WERI-Rb-1 (cell line): ENCODE measurements around the gene TMEM132D.

Experiments used
- DNase-seq: peaks from one replicate; pipeline ENCODE4 v3.0.0-alpha.2; 2020
- H3K27ac ChIP-seq: fragments of 250-450 bp; sonication (Bioruptor Pico); 2 replicates; pipeline ENCODE4 v1.5.1; 2020; ENCODE audit warnings: mild to moderate bottlenecking, moderate library complexity
- H3K27me3 ChIP-seq: fragments of 250-450 bp; sonication (Bioruptor Pico); 2 replicates; pipeline ENCODE4 v1.5.1; 2021; ENCODE audit warnings: mild to moderate bottlenecking, low read depth, moderate library complexity; ENCODE audit not compliant: insufficient read depth, severe bottlenecking
- H3K36me3 ChIP-seq: fragments of 250-450 bp; sonication (Bioruptor Pico); 2 replicates; pipeline ENCODE4 v1.5.1; 2020; ENCODE audit warnings: mild to moderate bottlenecking, moderate library complexity
- H3K4me3 ChIP-seq: 2 replicates; pipeline ENCODE4 v1.5.1; 2011; ENCODE audit warnings: low read depth, mild to moderate bottlenecking, control low read depth, low read length
- H3K9me3 ChIP-seq: fragments of 250-450 bp; sonication (Bioruptor Pico); 2 replicates; pipeline ENCODE4 v1.5.1; 2021; ENCODE audit warnings: mild to moderate bottlenecking, moderate library complexity; ENCODE audit not compliant: severe bottlenecking
- TF ChIP-seq, protein P1 (sequence below): IDR thresholded peaks from 2 replicates; pipeline ENCODE4 v1.5.1; 2011; ENCODE audit warnings: low read depth, mild to moderate bottlenecking, control low read depth, inconsistent platforms, low read length

TMEM132D gene

DNA sequence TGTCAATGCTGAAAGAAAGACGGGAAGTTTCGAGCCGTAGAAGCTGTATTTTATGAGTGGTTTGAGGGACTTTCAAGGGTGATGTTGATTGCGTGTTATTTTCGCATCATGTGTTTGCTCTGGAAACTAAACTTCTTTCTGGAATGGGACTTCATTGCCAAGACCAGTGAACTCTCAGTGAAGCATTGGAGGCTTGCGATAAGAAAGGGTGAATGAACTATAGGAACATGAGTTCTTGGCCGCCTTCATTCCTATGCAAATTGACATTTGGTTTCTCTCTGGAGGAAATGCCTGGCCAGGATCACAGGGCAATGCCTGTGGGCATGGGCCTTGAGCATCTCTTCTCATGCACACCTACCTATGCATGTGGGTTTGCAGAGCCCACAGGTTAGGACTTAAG lies 677.8 kb downstream of the TMEM132D start:
- H3K27ac ChIP-seq, result no peak overlapping the region
- H3K4me3 ChIP-seq, result no peak overlapping the region
- no peaks in the 10 kb centered on the region for H3K36me3 ChIP-seq
- no peaks in the 10 kb centered on the region for H3K9me3 ChIP-seq
- DNase-seq, result no peak
- no peaks in the 10 kb centered on the region for H3K27me3 ChIP-seq
- TF ChIP-seq, protein P1, sequence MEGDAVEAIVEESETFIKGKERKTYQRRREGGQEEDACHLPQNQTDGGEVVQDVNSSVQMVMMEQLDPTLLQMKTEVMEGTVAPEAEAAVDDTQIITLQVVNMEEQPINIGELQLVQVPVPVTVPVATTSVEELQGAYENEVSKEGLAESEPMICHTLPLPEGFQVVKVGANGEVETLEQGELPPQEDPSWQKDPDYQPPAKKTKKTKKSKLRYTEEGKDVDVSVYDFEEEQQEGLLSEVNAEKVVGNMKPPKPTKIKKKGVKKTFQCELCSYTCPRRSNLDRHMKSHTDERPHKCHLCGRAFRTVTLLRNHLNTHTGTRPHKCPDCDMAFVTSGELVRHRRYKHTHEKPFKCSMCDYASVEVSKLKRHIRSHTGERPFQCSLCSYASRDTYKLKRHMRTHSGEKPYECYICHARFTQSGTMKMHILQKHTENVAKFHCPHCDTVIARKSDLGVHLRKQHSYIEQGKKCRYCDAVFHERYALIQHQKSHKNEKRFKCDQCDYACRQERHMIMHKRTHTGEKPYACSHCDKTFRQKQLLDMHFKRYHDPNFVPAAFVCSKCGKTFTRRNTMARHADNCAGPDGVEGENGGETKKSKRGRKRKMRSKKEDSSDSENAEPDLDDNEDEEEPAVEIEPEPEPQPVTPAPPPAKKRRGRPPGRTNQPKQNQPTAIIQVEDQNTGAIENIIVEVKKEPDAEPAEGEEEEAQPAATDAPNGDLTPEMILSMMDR, result no peak

DNA sequence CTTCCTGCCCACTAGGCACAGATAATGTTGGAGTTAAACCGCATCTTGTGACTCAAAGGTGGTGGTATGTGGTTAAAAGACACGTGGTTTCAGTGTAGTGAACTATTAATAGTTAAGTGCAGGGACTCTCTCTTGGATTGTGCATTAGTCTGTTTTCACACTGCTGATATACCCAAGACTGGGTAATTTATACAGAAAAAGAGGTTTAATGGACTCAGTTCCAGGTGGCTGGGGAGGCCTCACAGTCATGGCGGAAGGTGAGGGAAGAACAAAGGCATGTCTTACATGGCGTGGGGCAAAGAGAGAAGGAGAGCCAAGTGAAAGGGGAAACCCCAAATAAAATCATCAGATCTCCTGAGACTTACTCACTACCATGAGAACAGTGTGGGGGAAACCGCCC lies 688.3 kb downstream of the TMEM132D start:
- peaks cover 8% of the 10 kb centered on the region for H3K9me3 ChIP-seq
- no peak for DNase-seq
- no peak overlapping the region for H3K4me3 ChIP-seq
- no peak overlapping the region for H3K27ac ChIP-seq
- TF ChIP-seq, protein P1, result no peak
- peaks cover 17% of the 10 kb centered on the region for H3K27me3 ChIP-seq
- no peaks in the 10 kb centered on the region for H3K36me3 ChIP-seq

DNA sequence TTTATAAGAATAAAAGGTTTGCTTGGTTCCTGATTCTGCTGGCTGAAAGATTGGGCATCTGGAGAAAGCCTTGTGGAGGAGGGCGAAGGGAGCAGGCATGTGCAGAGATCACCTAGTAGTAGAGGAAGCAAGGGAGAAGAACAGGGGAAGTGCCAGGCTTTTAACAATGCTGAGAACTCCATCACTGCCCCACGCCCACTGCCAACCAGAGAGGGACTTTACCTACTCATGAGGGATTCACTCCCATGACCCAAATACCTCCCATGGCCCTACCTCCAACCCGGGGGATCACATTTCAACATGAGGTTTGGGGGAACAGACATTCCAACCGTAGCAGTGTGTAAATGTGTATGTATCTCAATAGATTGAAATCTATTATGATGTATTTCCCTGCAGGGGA lies 690.3 kb downstream of the TMEM132D start:
- peaks cover 8% of the 10 kb centered on the region for H3K9me3 ChIP-seq
- H3K27me3 ChIP-seq, result peaks cover 20% of the 10 kb centered on the region
- H3K4me3 ChIP-seq, result no peak overlapping the region
- TF ChIP-seq, protein P1, result no peak
- H3K27ac ChIP-seq, result no peak overlapping the region
- no peak for DNase-seq
- H3K36me3 ChIP-seq, result no peaks in the 10 kb centered on the region

DNA sequence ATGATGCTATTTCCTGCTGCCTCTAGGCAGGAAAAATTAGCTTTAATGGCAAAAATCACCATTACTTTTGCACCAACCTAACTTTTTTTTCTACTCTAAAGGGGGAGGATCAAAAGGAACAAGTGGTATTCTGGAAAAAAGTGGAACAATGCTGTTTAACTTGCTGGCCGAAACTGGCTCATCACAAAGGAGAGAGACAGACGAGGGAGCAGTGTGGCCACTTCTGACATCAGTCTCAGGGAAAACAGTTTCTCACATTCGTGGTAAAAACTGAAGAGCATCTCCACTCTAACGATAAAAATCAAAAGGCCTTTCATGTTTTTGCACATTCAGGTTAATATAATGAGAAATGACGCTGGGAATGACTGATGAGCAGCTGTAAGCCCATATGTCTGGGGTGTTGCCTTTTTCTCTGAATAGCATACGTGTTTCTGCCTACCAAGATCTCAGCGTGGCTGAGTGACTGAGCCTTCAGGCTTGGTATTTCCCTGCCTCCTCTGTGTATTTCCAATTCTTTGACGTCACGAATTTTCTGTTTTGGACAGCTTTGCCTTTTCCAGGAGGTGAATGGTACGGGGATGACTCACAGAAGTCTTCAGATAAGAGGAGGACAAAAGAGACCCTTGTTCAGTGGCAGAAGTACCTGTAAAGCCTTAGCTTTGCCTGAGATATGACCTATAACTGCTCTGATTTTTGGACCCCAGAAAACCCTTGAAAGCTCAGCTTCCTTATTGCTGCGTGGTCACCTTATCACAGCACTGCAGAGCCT lies 691.8 kb downstream of the TMEM132D start:
- Histone ChIP-seq H3K27me3 (peaks cover 20% of the 10 kb centered on the region), H3K27ac (no peak overlapping the region), H3K9me3 (peaks cover 8% of the 10 kb centered on the region), H3K36me3 (no peaks in the 10 kb centered on the region), H3K4me3 (no peak overlapping the region)
- no peak for DNase-seq
- TF ChIP-seq, protein P1, result no peak

DNA sequence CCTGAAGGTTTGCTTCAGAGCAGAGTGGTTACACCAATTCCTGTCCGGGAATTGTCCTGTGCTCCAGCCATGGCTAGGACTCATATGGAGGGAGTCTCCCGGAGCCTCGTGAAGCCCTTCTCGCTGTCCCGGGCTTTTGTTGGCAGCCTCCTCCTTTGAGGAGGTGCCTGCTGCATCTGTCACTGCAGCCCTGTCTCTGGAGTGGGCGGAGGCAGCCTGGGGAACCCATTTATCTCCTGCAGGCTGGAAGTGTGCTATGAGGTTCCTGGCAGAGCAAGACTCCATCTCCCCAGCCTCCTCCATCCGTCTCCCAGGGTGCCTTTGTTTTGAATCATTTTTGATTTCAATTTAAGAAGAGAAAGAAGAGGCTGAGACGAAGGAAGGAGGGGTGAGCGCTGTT lies 695.3 kb downstream of the TMEM132D start:
- no peak for DNase-seq
- Histone ChIP-seq H3K9me3 (no peaks in the 10 kb centered on the region), H3K36me3 (no peaks in the 10 kb centered on the region), H3K27ac (no peak overlapping the region), H3K27me3 (peaks cover 20% of the 10 kb centered on the region), H3K4me3 (no peak overlapping the region)
- TF ChIP-seq, protein P1, result no peak

DNA sequence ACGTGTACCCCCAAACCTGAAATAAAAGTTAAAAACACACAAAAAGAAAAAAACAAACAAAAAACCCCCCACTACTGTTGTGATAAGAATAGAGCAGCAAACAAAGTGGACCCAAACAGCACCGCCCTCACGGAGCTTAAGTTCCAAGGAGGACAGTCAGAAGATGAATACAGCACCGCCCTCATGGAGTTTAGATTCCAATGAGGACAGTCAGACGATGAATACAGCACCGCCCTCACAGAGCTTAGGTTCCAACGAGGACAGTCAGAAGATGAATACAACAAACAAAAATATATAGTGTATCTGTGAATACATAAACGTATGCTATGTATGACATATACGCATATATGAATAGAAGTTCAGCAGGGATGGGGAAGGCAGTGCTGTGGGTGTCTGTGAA lies 696.7 kb downstream of the TMEM132D start:
- Histone ChIP-seq H3K36me3 (no peaks in the 10 kb centered on the region), H3K9me3 (no peaks in the 10 kb centered on the region), H3K27ac (no peak overlapping the region), H3K4me3 (no peak overlapping the region), H3K27me3 (peaks cover 16% of the 10 kb centered on the region)
- DNase-seq, result no peak
- TF ChIP-seq, protein P1, result no peak
